ENCODE data around the gene UBE2Z. TPM values are rescaled to one million over a fixed set of nuclear protein-coding genes. Genes with fewer than 3 reads are reported as not detected.

Gene UBE2Z
- total RNA-seq, 1 experiment from 2014 or later, result 182 TPM

DNA sequence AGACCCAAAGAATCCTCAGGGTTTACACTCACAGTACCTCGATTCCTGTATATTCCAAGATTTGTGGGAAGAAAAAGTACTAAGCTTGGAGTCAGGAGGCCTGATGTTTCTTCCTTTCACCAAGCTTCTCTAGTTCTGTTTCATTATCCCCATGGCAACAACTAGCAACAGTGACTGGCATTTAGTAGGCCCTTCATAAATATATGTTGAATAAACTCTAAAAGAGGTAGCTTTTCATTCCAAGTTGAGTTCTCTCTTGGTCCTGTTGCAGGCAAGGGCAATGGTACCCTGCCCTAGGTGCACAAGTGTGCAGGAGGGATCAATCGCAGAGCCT, 527 bp upstream of the UBE2Z start:
- peaks cover 42% of the 10 kb centered on the region for H3K4me1 Mint-ChIP-seq (ENCODE audit: low read depth, unreplicated experiment)
- peak overlapping the region; percentile 89 for H3K4me3 Mint-ChIP-seq (ENCODE audit: unreplicated experiment)
- H3K27ac Mint-ChIP-seq (ENCODE audit: unreplicated experiment), result peak overlapping the region; percentile 95
- no peak for DNase-seq
- Histone ChIP-seq H3K4me1 (peaks cover 27% of the 10 kb centered on the region), H3K36me3 (ENCODE audit: control insufficient read depth, insufficient read depth, low read length) (peaks cover 4% of the 10 kb centered on the region), H3K27me3 (replicated peaks; ENCODE audit: control insufficient read depth, insufficient read depth, low read length) (no peaks in the 10 kb centered on the region), H3K4me3 (ENCODE audit: low read depth, low read length) (peak overlapping the region; percentile 94), H3K9me3 (no peaks in the 10 kb centered on the region)
- intact Hi-C loops (cut with micrococcal nuclease; ENCODE audit: unreplicated experiment), result loop anchor here (1.0 to 2.0 kb wide), 4 partner anchors 15 to 89 kb away; partner anchors contain the start of gene ATP5MC1
- H3K9me3 Mint-ChIP-seq (ENCODE audit: unreplicated experiment), result no peaks in the 10 kb centered on the region
- TF ChIP-seq, protein P1, sequence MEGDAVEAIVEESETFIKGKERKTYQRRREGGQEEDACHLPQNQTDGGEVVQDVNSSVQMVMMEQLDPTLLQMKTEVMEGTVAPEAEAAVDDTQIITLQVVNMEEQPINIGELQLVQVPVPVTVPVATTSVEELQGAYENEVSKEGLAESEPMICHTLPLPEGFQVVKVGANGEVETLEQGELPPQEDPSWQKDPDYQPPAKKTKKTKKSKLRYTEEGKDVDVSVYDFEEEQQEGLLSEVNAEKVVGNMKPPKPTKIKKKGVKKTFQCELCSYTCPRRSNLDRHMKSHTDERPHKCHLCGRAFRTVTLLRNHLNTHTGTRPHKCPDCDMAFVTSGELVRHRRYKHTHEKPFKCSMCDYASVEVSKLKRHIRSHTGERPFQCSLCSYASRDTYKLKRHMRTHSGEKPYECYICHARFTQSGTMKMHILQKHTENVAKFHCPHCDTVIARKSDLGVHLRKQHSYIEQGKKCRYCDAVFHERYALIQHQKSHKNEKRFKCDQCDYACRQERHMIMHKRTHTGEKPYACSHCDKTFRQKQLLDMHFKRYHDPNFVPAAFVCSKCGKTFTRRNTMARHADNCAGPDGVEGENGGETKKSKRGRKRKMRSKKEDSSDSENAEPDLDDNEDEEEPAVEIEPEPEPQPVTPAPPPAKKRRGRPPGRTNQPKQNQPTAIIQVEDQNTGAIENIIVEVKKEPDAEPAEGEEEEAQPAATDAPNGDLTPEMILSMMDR (IDR thresholded peaks at IDR 0.05; ENCODE audit: insufficient read depth in 1 of 2, low read depth in 1 of 2, low read length in 1 of 2, severe bottlenecking in 1 of 2, unreplicated experiment in 1 of 2), result no peak
- H3K27me3 Mint-ChIP-seq (ENCODE audit: insufficient read depth, unreplicated experiment), result no peaks in the 10 kb centered on the region
- CTCF ChIA-PET, result interaction anchor here (0.6 to 2.9 kb wide), 8 partner anchors 15 to 585 kb away, joined by 3 to 21 read pairs (median 6); partner anchors contain the start of gene ATP5MC1
- BruUV-seq (replicated peaks), result TSS peak; percentile 83
- H3K36me3 Mint-ChIP-seq (ENCODE audit: insufficient read depth, unreplicated experiment), result peaks cover 51% of the 10 kb centered on the region
- POLR2A ChIA-PET, result interaction anchor here (0.6 to 2.9 kb wide), 8 partner anchors 14 to 685 kb away, joined by 3 to 64 read pairs (median 4); partner anchors contain the start of genes ATP5MC1 and SNF8

DNA sequence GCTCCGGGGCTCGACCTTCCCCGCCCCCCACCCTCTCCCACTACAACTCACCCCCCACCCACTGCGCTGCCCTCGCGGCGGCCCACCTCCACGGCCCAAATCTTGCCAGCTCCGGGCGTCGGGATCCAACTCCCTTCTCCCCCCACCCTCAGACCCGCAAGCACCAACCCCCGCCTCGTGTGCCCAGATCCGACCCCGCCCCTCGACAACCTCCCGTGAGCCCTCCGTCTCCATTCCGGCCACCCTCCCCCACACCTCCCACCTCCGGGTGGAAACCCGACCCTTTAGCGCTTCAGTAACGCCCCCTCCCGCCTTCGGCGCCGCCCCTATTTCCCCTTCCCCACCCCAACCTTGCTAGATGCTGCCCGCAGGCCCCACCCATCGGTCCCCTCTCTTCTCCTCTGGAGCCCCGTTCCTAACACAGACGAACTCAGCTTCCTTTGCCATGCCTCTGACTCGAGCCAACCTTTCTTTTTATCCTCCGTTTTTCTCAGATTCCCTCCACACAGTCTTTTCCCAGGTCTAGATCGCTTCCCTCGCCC, 717 bp downstream of the UBE2Z start:
- Mint-ChIP-seq H3K4me3 (ENCODE audit: unreplicated experiment) (peak overlapping the region; percentile 89), H3K9me3 (ENCODE audit: unreplicated experiment) (no peaks in the 10 kb centered on the region), H3K27ac (ENCODE audit: unreplicated experiment) (peak overlapping the region; percentile 95), H3K36me3 (ENCODE audit: insufficient read depth, unreplicated experiment) (peaks cover 64% of the 10 kb centered on the region), H3K4me1 (ENCODE audit: low read depth, unreplicated experiment) (peaks cover 38% of the 10 kb centered on the region), H3K27me3 (ENCODE audit: insufficient read depth, unreplicated experiment) (no peaks in the 10 kb centered on the region)
- H3K4me1 ChIP-seq, result peaks cover 23% of the 10 kb centered on the region
- DNase-seq, result peak; percentile 98 to 99
- BruUV-seq (replicated peaks), result no TSS peak
- intact Hi-C loops (cut with micrococcal nuclease; ENCODE audit: unreplicated experiment), result loop anchor here (1.0 to 2.0 kb wide), 5 partner anchors 17 to 123 kb away; partner anchors contain the start of gene ATP5MC1
- peak overlapping the region; percentile 94 for H3K4me3 ChIP-seq (ENCODE audit: low read depth, low read length)
- H3K27me3 ChIP-seq (replicated peaks; ENCODE audit: control insufficient read depth, insufficient read depth, low read length), result no peaks in the 10 kb centered on the region
- ChIA-PET CTCF (interaction anchor here (0.6 to 2.9 kb wide), 7 partner anchors 12 to 1066 kb away, joined by 3 to 21 read pairs (median 8); partner anchors contain the start of gene ATP5MC1), POLR2A (interaction anchor here (0.6 to 2.9 kb wide), 5 partner anchors 15 to 115 kb away, joined by 3 to 64 read pairs (median 16); partner anchors contain the start of genes ATP5MC1 and SNF8)
- TF ChIP-seq, protein P1 (IDR thresholded peaks at IDR 0.05; ENCODE audit: insufficient read depth in 1 of 2, low read depth in 1 of 2, low read length in 1 of 2, severe bottlenecking in 1 of 2, unreplicated experiment in 1 of 2), result no peak
- no peaks in the 10 kb centered on the region for H3K9me3 ChIP-seq
- H3K36me3 ChIP-seq (ENCODE audit: control insufficient read depth, insufficient read depth, low read length), result peaks cover 9% of the 10 kb centered on the region

DNA sequence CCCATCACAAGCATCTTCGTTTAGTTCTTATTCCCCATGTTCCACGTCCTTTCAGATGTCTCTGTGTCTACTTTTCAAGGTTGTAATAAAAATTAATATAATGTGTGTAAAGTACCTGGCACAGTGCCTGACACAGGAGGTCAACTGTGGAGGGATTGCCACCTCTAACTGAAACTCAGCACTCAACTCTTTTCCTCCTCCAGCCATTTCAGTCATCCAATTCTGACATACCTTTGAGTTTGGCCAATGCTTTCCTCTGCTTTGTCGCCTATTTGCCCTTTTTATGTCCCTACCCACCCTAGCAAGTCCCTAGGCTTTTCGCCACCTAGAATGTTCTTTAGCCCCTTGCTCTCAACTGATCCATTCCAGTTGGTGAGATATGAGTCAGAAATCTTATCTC, 1.6 kb downstream of the UBE2Z start:
- ChIA-PET CTCF (interaction anchor here (2.9 kb wide), 2 partner anchors 31 to 123 kb away, joined by 14 to 15 read pairs; no protein-coding TSS in a partner anchor), POLR2A (interaction anchor here (2.9 kb wide), 1 partner anchor 16 kb away, joined by 64 read pairs; the partner anchor contains the start of gene ATP5MC1)
- no peaks in the 10 kb centered on the region for H3K9me3 ChIP-seq
- peak overlapping the region; percentile 94 for H3K4me3 ChIP-seq (ENCODE audit: low read depth, low read length)
- peaks cover 72% of the 10 kb centered on the region for H3K36me3 Mint-ChIP-seq (ENCODE audit: insufficient read depth, unreplicated experiment)
- peaks cover 23% of the 10 kb centered on the region for H3K4me1 ChIP-seq
- DNase-seq, result no peak
- peak overlapping the region; percentile 95 for H3K27ac Mint-ChIP-seq (ENCODE audit: unreplicated experiment)
- H3K4me1 Mint-ChIP-seq (ENCODE audit: low read depth, unreplicated experiment), result peaks cover 44% of the 10 kb centered on the region
- peak overlapping the region; percentile 89 for H3K4me3 Mint-ChIP-seq (ENCODE audit: unreplicated experiment)
- no peaks in the 10 kb centered on the region for H3K27me3 ChIP-seq (replicated peaks; ENCODE audit: control insufficient read depth, insufficient read depth, low read length)
- intact Hi-C loops (cut with micrococcal nuclease; ENCODE audit: unreplicated experiment), result loop anchor here (1.0 to 2.0 kb wide), 2 partner anchors 61 to 123 kb away; no protein-coding TSS in a partner anchor
- peaks cover 11% of the 10 kb centered on the region for H3K36me3 ChIP-seq (ENCODE audit: control insufficient read depth, insufficient read depth, low read length)
- TSS peak; percentile 22 for BruUV-seq (replicated peaks)
- no peaks in the 10 kb centered on the region for H3K9me3 Mint-ChIP-seq (ENCODE audit: unreplicated experiment)
- TF ChIP-seq, protein P1 (IDR thresholded peaks at IDR 0.05; ENCODE audit: insufficient read depth in 1 of 2, low read depth in 1 of 2, low read length in 1 of 2, severe bottlenecking in 1 of 2, unreplicated experiment in 1 of 2), result no peak
- no peaks in the 10 kb centered on the region for H3K27me3 Mint-ChIP-seq (ENCODE audit: insufficient read depth, unreplicated experiment)

Measured in Caco-2 (cell line).